HL-60 (cell line): Measurements from ENCODE around the gene AGO1.

Experiments used
- CTCF ChIP-seq: IDR thresholded peaks from one replicate; pipeline ENCODE4 v1.5.1; 2011; ENCODE audit warnings: low read length, control low read depth, inconsistent platforms; ENCODE audit not compliant: insufficient read depth
- GABPA ChIP-seq: IDR thresholded peaks from 2 replicates; pipeline ENCODE4 v1.6.1; 2012; ENCODE audit warnings: low read depth
- POLR2AphosphoS5 ChIP-seq: IDR thresholded peaks from 2 replicates; pipeline ENCODE4 v1.6.1; 2012; ENCODE audit warnings: low read depth
- TF ChIP-seq, protein P1 (sequence below): IDR thresholded peaks from 2 replicates; pipeline ENCODE4 v1.6.1; 2012; ENCODE audit warnings: low read depth; ENCODE audit not compliant: insufficient replicate concordance

DNA sequence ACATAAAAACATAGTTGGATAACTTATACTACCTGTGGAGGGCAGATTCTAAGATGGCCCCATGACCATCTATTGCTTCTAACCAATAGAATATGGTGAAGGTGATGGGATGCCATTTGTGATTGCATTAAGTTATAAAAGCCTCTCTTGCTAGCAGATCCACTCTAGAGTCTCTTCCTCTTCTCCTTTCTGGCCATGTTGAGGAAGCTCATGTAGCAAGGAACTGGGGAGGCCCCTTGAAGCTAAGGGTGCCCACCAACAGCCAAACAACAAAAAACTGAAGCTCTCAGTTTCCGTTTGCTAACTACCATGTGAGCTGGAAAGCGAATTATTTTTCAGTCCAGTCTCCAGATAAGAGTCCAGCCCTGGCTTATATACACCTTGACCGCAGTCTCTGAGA lies 16.0 kb upstream of the AGO1 start:
- no peak for TF ChIP-seq CTCF
- TF ChIP-seq POLR2AphosphoS5, result no peak
- no peak for TF ChIP-seq GABPA
- TF ChIP-seq, protein P1, sequence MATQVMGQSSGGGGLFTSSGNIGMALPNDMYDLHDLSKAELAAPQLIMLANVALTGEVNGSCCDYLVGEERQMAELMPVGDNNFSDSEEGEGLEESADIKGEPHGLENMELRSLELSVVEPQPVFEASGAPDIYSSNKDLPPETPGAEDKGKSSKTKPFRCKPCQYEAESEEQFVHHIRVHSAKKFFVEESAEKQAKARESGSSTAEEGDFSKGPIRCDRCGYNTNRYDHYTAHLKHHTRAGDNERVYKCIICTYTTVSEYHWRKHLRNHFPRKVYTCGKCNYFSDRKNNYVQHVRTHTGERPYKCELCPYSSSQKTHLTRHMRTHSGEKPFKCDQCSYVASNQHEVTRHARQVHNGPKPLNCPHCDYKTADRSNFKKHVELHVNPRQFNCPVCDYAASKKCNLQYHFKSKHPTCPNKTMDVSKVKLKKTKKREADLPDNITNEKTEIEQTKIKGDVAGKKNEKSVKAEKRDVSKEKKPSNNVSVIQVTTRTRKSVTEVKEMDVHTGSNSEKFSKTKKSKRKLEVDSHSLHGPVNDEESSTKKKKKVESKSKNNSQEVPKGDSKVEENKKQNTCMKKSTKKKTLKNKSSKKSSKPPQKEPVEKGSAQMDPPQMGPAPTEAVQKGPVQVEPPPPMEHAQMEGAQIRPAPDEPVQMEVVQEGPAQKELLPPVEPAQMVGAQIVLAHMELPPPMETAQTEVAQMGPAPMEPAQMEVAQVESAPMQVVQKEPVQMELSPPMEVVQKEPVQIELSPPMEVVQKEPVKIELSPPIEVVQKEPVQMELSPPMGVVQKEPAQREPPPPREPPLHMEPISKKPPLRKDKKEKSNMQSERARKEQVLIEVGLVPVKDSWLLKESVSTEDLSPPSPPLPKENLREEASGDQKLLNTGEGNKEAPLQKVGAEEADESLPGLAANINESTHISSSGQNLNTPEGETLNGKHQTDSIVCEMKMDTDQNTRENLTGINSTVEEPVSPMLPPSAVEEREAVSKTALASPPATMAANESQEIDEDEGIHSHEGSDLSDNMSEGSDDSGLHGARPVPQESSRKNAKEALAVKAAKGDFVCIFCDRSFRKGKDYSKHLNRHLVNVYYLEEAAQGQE, result no peak
